HepG2 (cell line): ENCODE measurements around the gene GSPT1. TPM values are rescaled to one million over a fixed set of nuclear protein-coding genes. Genes with fewer than 3 reads are reported as not detected.

ENCODE experiments used
- ADNP ChIP-seq: sonication (generic); formaldehyde crosslinking; IDR thresholded peaks from 2 replicates; pipeline ENCODE4 v1.4.0; 2020; ENCODE audit warnings: missing genetic modification reagents
- EHMT2 ChIP-seq: fragments of 200-600 bp; sonication (generic); IDR thresholded peaks from 2 replicates; pipeline ENCODE4 v1.7.0; 2017; ENCODE audit warnings: antibody characterized with exemption, low read depth, low read length, borderline replicate concordance
- EP300 ChIP-seq, 3 experiments: sonication (generic) in 1 of 3; formaldehyde crosslinking in 1 of 3; IDR thresholded peaks; 2 replicates each; pipeline versions ENCODE4 v1.5.1 to v1.6.1; 2011 to 2020; ENCODE audit warnings: low read depth in 2 of 3, low read length in 2 of 3, borderline replicate concordance in 1 of 3, improper control_type of control experiment in 1 of 3, mild to moderate bottlenecking in 1 of 3, missing genetic modification reagents in 1 of 3, moderate library complexity in 1 of 3
- FOXK1 ChIP-seq: sonication (generic); formaldehyde crosslinking; IDR thresholded peaks from 2 replicates; pipeline ENCODE4 v1.4.0; 2020; ENCODE audit warnings: low read depth, missing genetic modification reagents, borderline replicate concordance
- KMT2A ChIP-seq: sonication (generic); formaldehyde crosslinking; IDR thresholded peaks from 2 replicates; pipeline ENCODE4 v1.4.0; 2020; ENCODE audit warnings: missing genetic modification reagents
- MAZ ChIP-seq, 2 experiments: sonication (generic) in 1 of 2; formaldehyde crosslinking in 1 of 2; IDR thresholded peaks; 2 replicates each; pipeline versions ENCODE4 v1.5.0 to v1.6.1; 2012 to 2020; ENCODE audit warnings: low read depth in 2 of 2, mild to moderate bottlenecking in 2 of 2, borderline replicate concordance in 1 of 2, improper control_type of control experiment in 1 of 2, low read length in 1 of 2, missing genetic modification reagents in 1 of 2, moderate library complexity in 1 of 2
- NCOA1 ChIP-seq: sonication (generic); formaldehyde crosslinking; IDR thresholded peaks from 2 replicates; pipeline ENCODE4 v1.9.0; 2021; ENCODE audit warnings: missing genetic modification reagents
- NCOA2 ChIP-seq: sonication (generic); formaldehyde crosslinking; IDR thresholded peaks from 2 replicates; pipeline ENCODE4 v1.8.0; 2022; ENCODE audit warnings: inconsistent platforms
- NR2C2 ChIP-seq: sonication (generic); formaldehyde crosslinking; IDR thresholded peaks from 2 replicates; pipeline ENCODE4 v1.4.0; 2020; ENCODE audit warnings: missing genetic modification reagents, mild to moderate bottlenecking, moderate library complexity, borderline replicate concordance
- NRL ChIP-seq: sonication (generic); formaldehyde crosslinking; IDR thresholded peaks from 2 replicates; pipeline ENCODE4 v1.5.0; 2020; ENCODE audit warnings: missing genetic modification reagents, mild to moderate bottlenecking, moderate library complexity, borderline replicate concordance
- PRMT3 ChIP-seq: sonication (generic); formaldehyde crosslinking; IDR thresholded peaks from 2 replicates; pipeline ENCODE4 v1.8.1; 2022; ENCODE audit warnings: low read depth, mild to moderate bottlenecking, moderate library complexity, missing genetic modification reagents, borderline replicate concordance
- SAP130 ChIP-seq: IDR thresholded peaks from 2 replicates; pipeline ENCODE4 v1.6.1; 2016; ENCODE audit warnings: low read depth
- SP140L ChIP-seq: sonication (generic); formaldehyde crosslinking; IDR thresholded peaks from 2 replicates; pipeline ENCODE4 v1.4.0; 2020; ENCODE audit warnings: missing genetic modification reagents, borderline replicate concordance
- ZNF138 ChIP-seq: sonication (generic); formaldehyde crosslinking; IDR thresholded peaks from 2 replicates; pipeline ENCODE4 v1.5.0; 2020; ENCODE audit warnings: mild to moderate bottlenecking, low read depth, missing genetic modification reagents
- ZNF143 ChIP-seq: sonication (generic); formaldehyde crosslinking; IDR thresholded peaks from 2 replicates; pipeline ENCODE4 v1.4.0; 2020; ENCODE audit warnings: missing genetic modification reagents
- ZNF232 ChIP-seq: sonication (generic); formaldehyde crosslinking; IDR thresholded peaks from 2 replicates; pipeline ENCODE4 v1.4.0; 2020; ENCODE audit warnings: missing genetic modification reagents, borderline replicate concordance
- ZNF550 ChIP-seq: sonication (generic); formaldehyde crosslinking; IDR thresholded peaks from 2 replicates; pipeline ENCODE4 v1.4.0; 2020; ENCODE audit warnings: mild to moderate bottlenecking, missing genetic modification reagents, borderline replicate concordance
- ZNF564 ChIP-seq: sonication (generic); formaldehyde crosslinking; IDR thresholded peaks from 2 replicates; pipeline ENCODE4 v1.8.1; 2023; ENCODE audit warnings: mild to moderate bottlenecking, missing genetic modification reagents
- ZNF768 ChIP-seq: sonication (generic); formaldehyde crosslinking; IDR thresholded peaks from 2 replicates; pipeline ENCODE4 v1.4.0; 2020; ENCODE audit warnings: missing genetic modification reagents
- ZNF781 ChIP-seq: sonication (generic); formaldehyde crosslinking; IDR thresholded peaks from 2 replicates; pipeline ENCODE4 v1.5.1; 2020; ENCODE audit warnings: borderline replicate concordance, mild to moderate bottlenecking, missing genetic modification reagents; ENCODE audit errors: not compliant biosample characterization
- ZNF891 ChIP-seq: sonication (generic); formaldehyde crosslinking; IDR thresholded peaks from 2 replicates; pipeline ENCODE4 v1.5.0; 2020; ENCODE audit warnings: mild to moderate bottlenecking, missing genetic modification reagents
- polyA plus RNA-seq, 8 experiments: library from polyadenylated mRNA; depleted of rRNA in 3 of 8; stranded (reverse) in 7 of 8; unstranded in 1 of 8; fragments of >200 nt; fragmentation: Illumina TruSeq in 4 of 8; extraction: Trizol in 4 of 8; gene quantifications; 2 replicates each; pipeline versions ENCODE4 v1.2.1 to v1.2.3, GENCODE V29; 2011 to 2016; ENCODE audit warnings: low read depth in 4 of 8, missing spikeins in 1 of 8, mixed read lengths in 1 of 8; ENCODE audit not compliant: insufficient read depth in 1 of 8
- total RNA-seq, 5 experiments: library from RNA; depleted of rRNA; stranded (reverse); fragments of >200 nt; fragmentation: Illumina TruSeq; extraction: Trizol; gene quantifications; 2 replicates each; pipeline ENCODE4 v1.2.3, GENCODE V29; 2016; ENCODE audit warnings: low read depth in 1 of 5
- TF ChIP-seq, protein P1 (sequence below): sonication (generic); formaldehyde crosslinking; IDR thresholded peaks from 2 replicates; pipeline ENCODE4 v1.4.0; 2020; ENCODE audit warnings: missing genetic modification reagents
- TF ChIP-seq, protein P2 (sequence below): sonication (generic); formaldehyde crosslinking; IDR thresholded peaks from 2 replicates; pipeline ENCODE4 v1.8.0; 2022; ENCODE audit warnings: low read depth, missing genetic modification reagents

GSPT1 gene
- total and polyA plus RNA-seq, 2 of the 13 experiments (the other 11 are each of a cell fraction or from before 2014, with no cell fraction given) = 120 to 316 TPM

DNA sequence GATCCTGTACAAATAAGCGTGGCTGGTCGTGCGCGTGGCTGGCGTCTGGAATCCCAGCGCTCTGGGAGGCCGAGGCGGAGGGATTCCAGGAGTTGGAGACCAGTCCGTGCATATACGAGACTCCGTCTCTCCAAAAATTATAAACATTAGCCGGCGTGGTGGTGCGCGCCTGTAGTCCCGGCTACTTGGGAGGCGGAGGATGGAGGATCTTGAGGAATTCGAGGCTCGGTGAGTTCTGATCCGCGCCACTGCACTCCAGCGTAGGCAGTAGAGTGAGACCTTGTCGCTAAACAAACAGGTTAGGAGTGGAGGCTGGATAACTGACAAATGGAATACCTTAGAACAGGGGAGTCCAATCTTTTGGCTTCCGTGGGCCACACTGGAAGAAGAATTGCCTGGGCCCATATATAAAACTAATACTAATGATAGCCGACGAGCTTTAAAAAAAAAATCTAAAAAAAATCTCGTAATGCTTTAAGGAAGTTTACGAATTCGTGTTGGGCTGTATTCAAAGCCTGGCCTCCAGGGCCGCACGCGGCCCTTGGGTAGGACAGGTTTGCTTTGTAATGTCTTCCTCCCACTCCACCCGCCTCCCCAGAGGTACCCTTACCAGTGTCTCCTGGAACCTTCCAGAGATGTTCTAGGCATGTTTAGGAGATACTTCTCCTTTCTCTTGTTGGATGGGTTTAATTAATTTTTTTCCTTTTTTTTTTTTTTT, 63.5 kb downstream of the GSPT1 start (continued):
- no peak for TF ChIP-seq NCOA2 (CRISPR knock-in tag)
- peak; percentile 62; the same call in 1 of the 2 replicates for TF ChIP-seq ZNF232
- TF ChIP-seq, protein P1, sequence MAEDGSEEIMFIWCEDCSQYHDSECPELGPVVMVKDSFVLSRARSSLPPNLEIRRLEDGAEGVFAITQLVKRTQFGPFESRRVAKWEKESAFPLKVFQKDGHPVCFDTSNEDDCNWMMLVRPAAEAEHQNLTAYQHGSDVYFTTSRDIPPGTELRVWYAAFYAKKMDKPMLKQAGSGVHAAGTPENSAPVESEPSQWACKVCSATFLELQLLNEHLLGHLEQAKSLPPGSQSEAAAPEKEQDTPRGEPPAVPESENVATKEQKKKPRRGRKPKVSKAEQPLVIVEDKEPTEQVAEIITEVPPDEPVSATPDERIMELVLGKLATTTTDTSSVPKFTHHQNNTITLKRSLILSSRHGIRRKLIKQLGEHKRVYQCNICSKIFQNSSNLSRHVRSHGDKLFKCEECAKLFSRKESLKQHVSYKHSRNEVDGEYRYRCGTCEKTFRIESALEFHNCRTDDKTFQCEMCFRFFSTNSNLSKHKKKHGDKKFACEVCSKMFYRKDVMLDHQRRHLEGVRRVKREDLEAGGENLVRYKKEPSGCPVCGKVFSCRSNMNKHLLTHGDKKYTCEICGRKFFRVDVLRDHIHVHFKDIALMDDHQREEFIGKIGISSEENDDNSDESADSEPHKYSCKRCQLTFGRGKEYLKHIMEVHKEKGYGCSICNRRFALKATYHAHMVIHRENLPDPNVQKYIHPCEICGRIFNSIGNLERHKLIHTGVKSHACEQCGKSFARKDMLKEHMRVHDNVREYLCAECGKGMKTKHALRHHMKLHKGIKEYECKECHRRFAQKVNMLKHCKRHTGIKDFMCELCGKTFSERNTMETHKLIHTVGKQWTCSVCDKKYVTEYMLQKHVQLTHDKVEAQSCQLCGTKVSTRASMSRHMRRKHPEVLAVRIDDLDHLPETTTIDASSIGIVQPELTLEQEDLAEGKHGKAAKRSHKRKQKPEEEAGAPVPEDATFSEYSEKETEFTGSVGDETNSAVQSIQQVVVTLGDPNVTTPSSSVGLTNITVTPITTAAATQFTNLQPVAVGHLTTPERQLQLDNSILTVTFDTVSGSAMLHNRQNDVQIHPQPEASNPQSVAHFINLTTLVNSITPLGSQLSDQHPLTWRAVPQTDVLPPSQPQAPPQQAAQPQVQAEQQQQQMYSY (CRISPR knock-in tag) = peak; percentile 34; the same call in 1 of the 2 replicates
- 0 out of 2 replicates have a peak, but pooled peaks have one; percentile 63 for TF ChIP-seq EHMT2
- TF ChIP-seq EP300 (IDR thresholded peaks at IDR 0.05; ENCODE audit: low read depth in 2 of 2, low read length in 2 of 2) = 0 out of 4 replicates have a peak, but pooled peaks of 1 of the 2 experiments have one; percentile 20
- TF ChIP-seq EP300 (CRISPR knock-in tag; IDR thresholded peaks at IDR 0.05; ENCODE audit: borderline replicate concordance) = 0 out of 2 replicates have a peak, but pooled peaks have one; percentile 9
- TF ChIP-seq ZNF143 = no peak
- no peak for TF ChIP-seq MAZ (IDR thresholded peaks at IDR 0.05; ENCODE audit: borderline replicate concordance, low read depth, low read length)
- no peak for TF ChIP-seq MAZ (CRISPR knock-in tag; IDR thresholded peaks at IDR 0.05; ENCODE audit: low read depth)
- TF ChIP-seq ZNF138 (CRISPR knock-in tag) = 0 out of 2 replicates have a peak, but pooled peaks have one; percentile 9
- TF ChIP-seq ZNF768 (CRISPR knock-in tag) = peak; percentile 70; the same call in 1 of the 2 replicates
- TF ChIP-seq, protein P2, sequence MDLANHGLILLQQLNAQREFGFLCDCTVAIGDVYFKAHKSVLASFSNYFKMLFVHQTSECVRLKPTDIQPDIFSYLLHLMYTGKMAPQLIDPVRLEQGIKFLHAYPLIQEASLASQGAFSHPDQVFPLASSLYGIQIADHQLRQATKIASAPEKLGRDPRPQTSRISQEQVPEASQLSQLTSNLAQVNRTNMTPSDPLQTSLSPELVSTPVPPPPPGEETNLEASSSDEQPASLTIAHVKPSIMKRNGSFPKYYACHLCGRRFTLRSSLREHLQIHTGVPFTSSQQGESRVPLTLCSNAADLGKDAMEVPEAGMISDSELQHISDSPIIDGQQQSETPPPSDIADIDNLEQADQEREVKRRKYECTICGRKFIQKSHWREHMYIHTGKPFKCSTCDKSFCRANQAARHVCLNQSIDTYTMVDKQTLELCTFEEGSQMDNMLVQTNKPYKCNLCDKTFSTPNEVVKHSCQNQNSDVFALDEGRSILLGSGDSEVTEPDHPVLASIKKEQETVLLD = no peak
- TF ChIP-seq ZNF550 (CRISPR knock-in tag) = 0 out of 2 replicates have a peak, but pooled peaks have one; percentile 74
- TF ChIP-seq SP140L = no peak
- TF ChIP-seq FOXK1 (CRISPR knock-in tag) = peak; percentile 11; the same call in 1 of the 2 replicates
- TF ChIP-seq ADNP = 0 out of 2 replicates have a peak, but pooled peaks have one; percentile 51
- TF ChIP-seq ZNF891 = 0 out of 2 replicates have a peak, but pooled peaks have one; percentile 54
- TF ChIP-seq PRMT3 (CRISPR knock-in tag) = no peak
- peak; percentile 43; the same call in 1 of the 2 replicates for TF ChIP-seq NCOA1 (CRISPR knock-in tag)
- 0 out of 2 replicates have a peak, but pooled peaks have one; percentile 10 for TF ChIP-seq ZNF564 (CRISPR knock-in tag)
- TF ChIP-seq ZNF781 (CRISPR knock-in tag) = peak; percentile 17
- no peak for TF ChIP-seq NR2C2 (CRISPR knock-in tag)
- 0 out of 2 replicates have a peak, but pooled peaks have one; percentile 30 for TF ChIP-seq NRL
- TF ChIP-seq KMT2A (CRISPR knock-in tag) = peak; percentile 46; the same call in 1 of the 2 replicates
- no peak for TF ChIP-seq SAP130
